Activated CD4-positive, CD25-positive, alpha-beta regulatory T cell (primary cell): ENCODE data around the gene OR2V2.

Experiments used
- DNase-seq, 4 experiments: peaks; one replicate each; lab custom pipeline; 2025; lab: John Stamatoyannopoulos, UW

The OR2V2 gene

GRCh38 chr5:181145133-181145532 is 2.3 kb upstream of the OR2V2 start:
- no peak for DNase-seq

DNA sequence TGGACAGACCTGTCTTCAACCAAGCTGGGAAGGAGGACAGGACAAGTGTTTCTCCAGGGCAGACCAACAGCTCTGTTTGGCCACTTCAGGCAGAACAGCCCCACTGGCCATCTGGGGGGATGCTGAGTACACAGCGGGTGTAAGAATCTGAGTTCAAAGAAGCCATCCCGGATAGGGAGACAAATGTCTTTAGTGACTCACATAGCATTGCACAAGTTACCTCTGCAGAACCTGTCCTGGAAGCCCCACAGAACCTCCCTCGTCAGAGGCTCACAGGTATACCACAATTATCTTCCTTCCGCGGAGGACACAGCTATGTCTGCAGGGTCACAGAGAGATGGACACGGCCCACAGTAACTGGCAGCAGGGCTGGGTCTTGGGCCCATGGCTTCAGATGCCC is 2.0 kb downstream of the OR2V2 start:
- no peak for DNase-seq

- no peak for DNase-seq
Observed at GRCh38 chr5:181149806-181150733, 2.7 kb downstream of the OR2V2 start.

DNA sequence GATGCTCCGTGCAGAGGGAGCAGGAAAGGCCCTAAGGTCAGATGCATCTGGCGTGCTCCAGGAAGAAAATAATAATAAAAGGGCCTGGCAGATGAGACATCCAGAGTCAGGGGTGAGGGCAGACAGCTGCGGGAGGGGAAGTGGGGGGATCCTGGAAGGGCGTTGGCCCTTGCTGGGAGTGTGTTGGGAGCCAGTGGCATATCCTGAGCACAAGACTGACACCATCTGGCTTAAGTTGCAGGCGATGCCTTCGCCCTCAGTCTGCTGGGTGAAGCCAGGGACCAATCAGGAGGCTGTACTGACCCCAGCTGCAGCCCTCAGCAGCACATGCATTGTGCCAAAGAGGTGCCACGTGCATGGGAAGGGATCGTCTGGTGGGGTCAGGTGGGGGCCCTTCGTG is 3.8 kb downstream of the OR2V2 start:
- no peak for DNase-seq

GRCh38 chr5:181152406-181152805 is 5.0 kb downstream of the OR2V2 start:
- DNase-seq = no peak

- DNase-seq = no peak
Observed at GRCh38 chr5:181153814-181154213, 6.4 kb downstream of the OR2V2 start.

- DNase-seq = no peak
Observed at GRCh38 chr5:181156758-181157157, 9.4 kb downstream of the OR2V2 start.

GRCh38 chr5:181158869-181159268 is 11.5 kb downstream of the OR2V2 start:
- no peak for DNase-seq

GRCh38 chr5:181159286-181160151 is 12.1 kb downstream of the OR2V2 start:
- DNase-seq = peak; percentile 77 to 99 (median 86)

- DNase-seq = peak; percentile 43 to 74 (median 48)
Observed at GRCh38 chr5:181160152-181160754, 12.9 kb downstream of the OR2V2 start.

GRCh38 chr5:181160755-181161533 is 13.6 kb downstream of the OR2V2 start:
- peak; percentile 14 to 35 (median 24) for DNase-seq

DNA sequence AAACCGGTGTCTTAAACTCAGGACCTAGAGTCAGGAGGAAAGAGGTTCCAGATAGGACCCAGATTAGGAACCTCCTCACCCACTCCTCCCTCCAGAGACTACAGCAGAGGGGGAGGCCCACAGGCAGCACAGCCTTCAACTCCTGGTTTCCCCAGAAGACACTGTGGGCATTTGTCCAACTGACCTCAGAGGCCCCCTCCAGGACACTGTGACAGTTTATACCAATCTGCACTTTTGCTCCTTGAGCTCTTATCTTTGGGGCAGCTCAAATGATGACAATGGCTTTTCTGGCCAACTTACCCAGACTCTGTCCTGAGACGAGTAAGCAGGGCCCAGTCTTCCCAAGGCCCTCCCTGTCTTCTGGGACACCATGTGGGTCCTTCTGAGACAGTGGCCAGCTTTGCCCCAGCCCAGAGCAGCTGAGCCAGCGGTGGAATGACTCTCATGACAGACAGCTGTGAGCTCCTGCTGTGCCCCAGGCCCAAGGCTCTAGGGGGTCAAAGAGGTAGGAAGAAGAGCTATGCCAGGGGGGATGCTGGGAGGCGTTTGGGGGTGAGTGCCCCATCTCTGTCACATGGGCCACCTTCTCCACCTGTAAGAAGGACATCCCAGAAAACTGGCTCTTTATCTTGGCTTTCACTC is 14.3 kb downstream of the OR2V2 start:
- no peak for DNase-seq

DNA sequence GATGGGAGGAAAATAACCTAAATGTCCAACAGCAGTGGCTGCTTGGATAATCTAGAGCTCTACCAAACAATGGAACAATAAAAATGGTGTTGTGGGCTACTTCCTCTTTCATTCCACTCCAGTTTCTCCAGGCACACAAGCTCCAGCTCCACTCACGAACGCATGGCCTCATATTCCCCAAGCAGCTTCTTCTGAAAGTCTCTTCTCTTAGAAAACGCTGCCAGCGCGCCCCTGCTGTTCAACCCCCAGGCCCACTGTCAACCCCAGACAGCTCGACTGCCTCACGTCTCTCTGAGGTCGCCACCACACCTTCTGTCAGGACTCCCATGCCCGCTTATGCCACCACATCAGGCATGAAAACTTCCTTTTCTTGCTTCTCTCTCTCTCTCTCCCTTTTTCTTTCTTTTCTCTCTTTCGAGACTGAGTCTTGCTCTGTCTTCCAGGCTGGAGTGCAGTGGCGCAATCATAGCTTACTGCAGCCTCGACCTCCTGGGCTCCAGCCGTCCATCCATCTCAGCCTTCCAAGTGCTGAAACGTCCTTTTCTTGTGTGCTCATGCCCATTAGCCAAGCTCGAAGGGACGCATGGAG is 16.2 kb downstream of the OR2V2 start:
- DNase-seq = no peak

- DNase-seq = peak in 1 of 4 experiments; percentile 19
Observed at GRCh38 chr5:181164076-181164952, 16.9 kb downstream of the OR2V2 start.

GRCh38 chr5:181166812-181167733 is 19.7 kb downstream of the OR2V2 start:
- no peak for DNase-seq

DNA sequence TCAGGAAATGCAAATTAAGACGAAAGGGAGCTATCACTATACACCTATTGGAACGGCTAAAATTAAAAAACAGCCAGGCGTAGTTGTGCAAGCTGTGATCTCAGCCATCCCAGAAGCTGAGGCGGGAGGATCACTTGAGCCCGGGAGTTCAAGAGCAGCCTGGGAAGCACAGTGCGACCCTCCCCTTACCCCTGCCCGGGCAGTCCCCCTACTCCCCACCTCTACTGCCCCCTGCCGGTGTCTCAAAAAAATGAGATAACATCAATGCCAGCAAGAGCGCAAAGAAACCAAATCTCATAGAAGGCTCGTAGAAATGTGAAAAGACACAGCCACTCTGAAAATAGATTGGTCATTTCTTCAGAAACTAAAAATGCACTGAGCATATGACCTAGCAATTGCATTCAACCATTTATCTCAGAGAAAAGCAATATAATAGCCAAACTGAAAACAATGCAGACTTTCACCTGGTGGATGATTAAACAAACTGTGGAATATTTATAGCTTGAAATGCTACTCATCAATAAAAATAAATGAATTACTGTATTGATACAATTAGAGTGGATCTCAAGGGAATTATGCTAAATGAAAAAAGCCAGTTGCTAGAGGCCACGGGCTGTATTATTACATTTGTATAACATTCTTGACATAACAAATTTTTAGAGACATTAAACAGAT is 20.6 kb downstream of the OR2V2 start:
- no peak for DNase-seq

GRCh38 chr5:181168595-181169118 is 21.3 kb downstream of the OR2V2 start:
- DNase-seq = no peak
